HUDEP-2 (cell line): ENCODE results near the gene REEP6.
"Not testable (repeated sequence)": the region's sequence is repeated elsewhere in the genome, so short reads cannot be mapped to it uniquely, and the experiment has no call there.

Experiments used
- DNase-seq, 76 experiments: peaks; one replicate each; lab custom pipeline; 2025; ENCODE audit not compliant: unreplicated experiment in 76 of 76; lab: John Stamatoyannopoulos, UW

The REEP6 gene

DNA sequence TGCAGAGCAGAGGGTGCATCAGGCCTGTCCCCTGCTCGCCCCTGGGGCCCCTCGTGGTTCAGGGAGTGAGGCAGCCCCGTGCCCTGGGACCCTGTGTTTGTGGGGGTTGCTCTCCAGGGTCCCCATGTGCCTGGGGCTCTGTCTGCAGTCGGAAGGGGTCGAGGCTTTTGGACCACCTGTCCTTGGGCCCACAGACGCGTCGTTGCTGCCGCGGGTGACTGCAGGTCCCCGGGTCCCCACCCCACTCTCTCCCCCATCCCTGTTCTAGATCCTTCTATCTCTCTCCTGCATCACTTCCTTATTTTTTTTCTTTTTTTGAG, 2.7 kb upstream of the REEP6 start:
- DNase-seq: no peak

- DNase-seq: no peak
These were observed 1.3 kb upstream of the REEP6 start for GRCh38 chr19:1489463-1490310.

DNA sequence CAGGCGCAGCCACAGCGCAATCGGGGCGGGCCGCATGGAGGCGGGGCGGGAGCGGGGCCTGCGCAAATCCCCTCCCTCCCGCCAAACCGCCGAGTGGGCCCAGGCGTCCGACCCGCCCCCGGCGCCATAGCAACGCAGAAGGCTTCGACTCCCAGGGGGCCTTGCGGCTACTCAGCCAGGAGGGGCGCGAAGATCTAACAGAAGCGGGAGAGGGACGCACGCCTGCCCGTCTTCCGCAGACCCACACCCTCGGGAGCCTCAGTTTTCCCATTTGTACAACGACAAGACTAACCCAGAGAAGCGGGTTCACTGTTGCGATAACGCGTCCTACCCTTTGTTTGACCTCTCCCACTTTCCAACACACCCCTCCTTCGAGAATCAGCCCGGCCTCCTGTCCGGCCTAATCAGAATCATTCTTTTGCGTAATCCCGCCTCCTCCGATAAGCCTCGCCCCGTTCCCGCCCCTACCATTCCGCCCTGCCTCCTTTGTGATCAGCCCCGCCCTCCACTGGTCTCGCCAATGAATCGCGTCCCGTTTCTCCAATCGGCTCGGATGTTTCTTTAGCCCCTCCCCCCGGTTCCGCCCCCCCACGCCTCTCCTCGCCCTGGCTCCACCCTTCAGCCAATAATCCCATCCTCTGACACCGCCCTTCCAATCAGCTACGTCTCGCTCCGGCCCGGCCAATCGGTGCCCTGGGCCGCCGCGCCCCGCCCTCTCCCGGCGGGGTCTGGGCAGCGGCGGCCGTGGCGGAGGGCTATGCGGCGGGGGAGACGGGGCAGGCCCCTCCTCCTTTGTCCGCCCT, 469 bp upstream of the REEP6 start, which contains the start of gene PCSK4:
Gene PCSK4 (minus strand): TSS at position 40 of the 803 bp plus-strand sequence. CDS start 4 bp downstream, at position 36.
- DNase-seq: peak; percentile 89 to 100 (median 100)

GRCh38 chr19:1491849-1492170, 829 bp downstream of the REEP6 start:
- DNase-seq: peak in 1 of 76 experiments; percentile 32

- peak in 5 of 76 experiments; percentile 16 to 41 (median 27) for DNase-seq
These were observed 1.6 kb downstream of the REEP6 start for GRCh38 chr19:1492474-1493006.

DNA sequence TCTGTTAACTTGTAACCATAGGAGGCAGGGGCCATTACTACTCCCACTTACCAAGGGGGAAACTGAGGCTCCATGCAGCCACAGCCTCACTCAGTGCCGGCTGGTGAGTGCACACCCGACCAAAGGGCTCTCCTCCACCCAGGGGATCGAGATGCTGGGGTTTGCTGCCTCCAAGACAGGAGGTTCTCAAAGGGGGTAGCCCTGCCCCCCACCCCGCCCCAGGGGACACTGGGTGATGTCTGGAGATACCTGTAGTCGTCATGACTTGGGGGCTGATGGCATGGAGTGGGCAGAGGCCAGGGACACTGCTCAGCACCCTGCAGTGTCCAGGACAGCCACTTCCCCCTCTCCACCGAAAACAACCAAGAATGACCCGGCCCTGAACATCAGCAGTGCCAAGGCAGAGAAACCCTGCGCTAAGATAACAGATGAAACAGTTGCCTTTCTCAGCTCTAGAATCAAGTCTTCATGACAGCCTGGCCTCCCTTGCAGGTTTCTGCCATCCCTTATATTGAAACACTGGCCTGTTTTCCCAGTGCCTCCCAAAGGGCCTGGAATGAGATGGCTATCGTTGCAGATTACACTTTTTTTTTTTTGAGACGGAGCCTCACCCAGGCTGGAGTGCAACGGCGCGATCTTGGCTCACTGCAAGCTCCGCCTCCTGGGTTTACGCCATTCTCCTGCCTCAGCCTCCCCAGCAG, 3.3 kb downstream of the REEP6 start:
- DNase-seq: peak in 7 of 76 experiments; percentile 13 to 38 (median 28)

- DNase-seq: no peak
These were observed 4.2 kb downstream of the REEP6 start for GRCh38 chr19:1495051-1495798.

- no peak for DNase-seq
These were observed 5.1 kb downstream of the REEP6 start for GRCh38 chr19:1495799-1496713.

- DNase-seq: no peak
These were observed 6.0 kb downstream of the REEP6 start for GRCh38 chr19:1496714-1497577.

- DNase-seq: no peak
These were observed 6.7 kb downstream of the REEP6 start for GRCh38 chr19:1497578-1498235.

DNA sequence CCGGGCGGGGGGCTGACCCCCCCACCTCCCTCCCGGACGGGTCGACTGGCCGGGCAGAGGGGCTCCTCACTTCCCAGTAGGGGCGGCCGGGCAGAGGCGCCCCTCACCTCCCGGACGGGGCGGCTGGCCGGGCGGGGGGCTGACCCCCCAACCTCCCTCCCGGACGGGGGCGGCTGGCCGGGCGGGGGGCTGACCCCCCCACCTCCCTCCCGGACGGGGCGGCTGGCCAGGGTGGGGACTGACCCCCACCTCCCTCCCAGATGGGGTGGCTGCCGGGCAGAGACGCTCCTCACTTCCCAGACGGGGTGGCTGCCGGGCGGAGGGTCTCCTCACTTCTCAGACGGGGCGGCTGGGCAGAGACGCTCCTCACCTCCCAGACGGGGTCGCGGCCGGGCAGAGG, 8.2 kb downstream of the REEP6 start:
- not testable (repeated sequence) for DNase-seq

- no peak for DNase-seq
These were observed 10.2 kb downstream of the REEP6 start for GRCh38 chr19:1501200-1501595.

GRCh38 chr19:1502433-1503088, 11.6 kb downstream of the REEP6 start:
- no peak for DNase-seq

GRCh38 chr19:1503089-1503924, 12.3 kb downstream of the REEP6 start:
- DNase-seq: peak in 63 of 76 experiments; percentile 18 to 83 (median 66)

DNA sequence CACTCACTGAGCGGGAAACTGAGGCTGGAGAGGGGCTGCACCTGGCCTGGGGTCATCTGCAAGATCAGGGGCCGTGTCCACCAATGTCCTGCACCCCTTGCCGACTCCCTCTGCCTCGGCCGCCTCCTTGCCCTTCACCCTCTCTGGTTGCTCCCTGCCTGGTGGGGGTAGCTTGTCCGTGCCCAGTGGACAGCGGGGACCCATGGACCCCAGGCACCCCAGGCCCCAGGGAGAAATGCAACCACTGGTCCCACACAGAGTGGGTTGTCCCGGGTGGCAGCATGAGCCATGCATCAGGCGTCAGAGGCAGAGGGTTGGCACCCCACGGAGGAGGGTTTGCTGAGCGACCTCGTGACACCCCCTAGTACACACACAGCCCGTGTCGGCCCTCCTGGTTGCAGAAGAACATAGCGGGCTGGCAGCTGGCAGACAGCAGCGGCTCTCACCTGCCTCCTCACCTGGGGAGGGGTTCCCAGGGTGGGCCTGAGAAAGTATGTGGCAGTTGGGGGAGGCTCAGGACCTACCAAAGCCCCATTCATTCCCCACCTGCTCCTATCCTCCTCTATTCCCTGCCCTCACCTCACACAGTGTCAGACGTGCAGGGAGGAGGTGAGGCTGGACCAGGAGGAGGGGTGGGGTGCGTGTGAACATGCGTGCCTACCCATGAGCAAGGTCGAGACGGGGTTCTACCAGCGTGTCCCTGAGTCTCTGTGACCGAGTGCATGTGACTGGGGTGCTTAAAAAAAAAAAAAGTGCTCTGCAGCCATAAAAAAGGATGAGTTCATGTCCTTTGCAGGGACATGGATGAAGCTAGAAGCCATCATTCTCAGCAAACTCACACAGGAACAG, 13.2 kb downstream of the REEP6 start:
- no peak for DNase-seq

GRCh38 chr19:1505012-1505411, 14.0 kb downstream of the REEP6 start:
- no peak for DNase-seq
